WTC11 (cell line): Measurements from ENCODE around the gene CACNG4. TPM values are rescaled to one million over a fixed set of nuclear protein-coding genes. Genes with fewer than 3 reads are reported as not detected.

Source experiments
- ATAC-seq: fragments of 200-7000 bp; cut with Tn5 transposase; 2 replicates; pipeline ENCODE4 v1.10.0; 2021; ENCODE audit warnings: mild to moderate bottlenecking, moderate library complexity
- CTCF ChIA-PET: fragments of 300-600 bp; sonication (Branson Sonifier 250); formaldehyde crosslinking; loops from one replicate; lab custom pipeline; 2021; ENCODE audit warnings: antibody characterized with exemption; lab: Charles Lee
- POLR2A ChIA-PET: fragments of 350-600 bp; sonication (Branson Sonifier 250); formaldehyde crosslinking; loops from one replicate; lab custom pipeline; 2021; ENCODE audit warnings: antibody characterized with exemption; lab: Charles Lee
- DNase-seq: peaks from one replicate; pipeline ENCODE4 v3.0.0; 2021; ENCODE audit warnings: low spot score
- H3K27ac Mint-ChIP-seq: 2 replicates; pipeline ENCODE4 v1.8.0; 2021; ENCODE audit warnings: mixed read lengths
- H3K27me3 Mint-ChIP-seq: 2 replicates; pipeline ENCODE4 v1.8.0; 2021; ENCODE audit warnings: low read depth, mild to moderate bottlenecking, moderate library complexity, mixed read lengths
- H3K36me3 Mint-ChIP-seq: 2 replicates; pipeline ENCODE4 v1.8.0; 2021; ENCODE audit warnings: mixed read lengths
- H3K4me1 Mint-ChIP-seq: 2 replicates; pipeline ENCODE4 v1.8.0; 2022; ENCODE audit warnings: mixed read lengths
- H3K4me3 Mint-ChIP-seq: 2 replicates; pipeline ENCODE4 v1.8.0; 2021; ENCODE audit warnings: mild to moderate bottlenecking, moderate library complexity, mixed read lengths
- H3K9me3 Mint-ChIP-seq: 2 replicates; pipeline ENCODE4 v1.8.0; 2021; ENCODE audit warnings: mixed read lengths
- ARID4B ChIP-seq: sonication (generic); formaldehyde crosslinking; IDR thresholded peaks from 2 replicates; pipeline ENCODE4 v1.8.0; 2023; ENCODE audit warnings: missing genetic modification reagents, mild to moderate bottlenecking, borderline replicate concordance
- ATF2 ChIP-seq: sonication (generic); formaldehyde crosslinking; IDR thresholded peaks from 2 replicates; pipeline ENCODE4 v1.8.1; 2022; ENCODE audit warnings: low read depth, missing genetic modification reagents, borderline replicate concordance
- ATF3 ChIP-seq: sonication (generic); formaldehyde crosslinking; conservative IDR thresholded peaks from 2 replicates; pipeline ENCODE4 v1.8.1; 2022; ENCODE audit warnings: mild to moderate bottlenecking, missing genetic modification reagents
- CDX4 ChIP-seq: fragments of 250-450 bp; sonication (Bioruptor Pico); IDR thresholded peaks from 2 replicates; pipeline ENCODE4 v1.9.0; 2021; ENCODE audit warnings: moderate library complexity, mild to moderate bottlenecking, inconsistent platforms, borderline replicate concordance
- E2F5 ChIP-seq: sonication (generic); formaldehyde crosslinking; IDR thresholded peaks from 2 replicates; pipeline ENCODE4 v1.8.1; 2022; ENCODE audit warnings: mild to moderate bottlenecking, moderate library complexity, missing genetic modification reagents
- ETV6 ChIP-seq: sonication (generic); formaldehyde crosslinking; IDR thresholded peaks from 2 replicates; pipeline ENCODE4 v1.8.1; 2022; ENCODE audit warnings: mild to moderate bottlenecking, missing genetic modification reagents
- FOXP1 ChIP-seq: sonication (generic); formaldehyde crosslinking; IDR thresholded peaks from 2 replicates; pipeline ENCODE4 v1.8.0; 2022; ENCODE audit warnings: missing genetic modification reagents, mild to moderate bottlenecking, moderate library complexity, borderline replicate concordance
- JAZF1 ChIP-seq: fragments of 250-450 bp; sonication (Bioruptor Pico); IDR thresholded peaks from 2 replicates; pipeline ENCODE4 v1.9.0; 2021; ENCODE audit warnings: moderate library complexity, mild to moderate bottlenecking, inconsistent platforms
- JUN ChIP-seq: sonication (generic); formaldehyde crosslinking; IDR thresholded peaks from 2 replicates; pipeline ENCODE4 v1.8.0; 2023; ENCODE audit warnings: mild to moderate bottlenecking, missing genetic modification reagents
- KAT7 ChIP-seq: sonication (generic); formaldehyde crosslinking; IDR thresholded peaks from 2 replicates; pipeline ENCODE4 v1.8.1; 2023; ENCODE audit warnings: missing genetic modification reagents, mild to moderate bottlenecking, borderline replicate concordance
- NR3C1 ChIP-seq: sonication (generic); formaldehyde crosslinking; conservative IDR thresholded peaks from 2 replicates; pipeline ENCODE4 v1.8.1; 2023; ENCODE audit warnings: low read depth, mild to moderate bottlenecking, missing genetic modification reagents
- OVOL2 ChIP-seq: fragments of 250-450 bp; sonication (Bioruptor Pico); IDR thresholded peaks from 2 replicates; pipeline ENCODE4 v1.9.0; 2021; ENCODE audit warnings: mild to moderate bottlenecking, borderline replicate concordance
- SMAD3 ChIP-seq: sonication (generic); formaldehyde crosslinking; IDR thresholded peaks from 2 replicates; pipeline ENCODE4 v1.8.0; 2022; ENCODE audit warnings: missing genetic modification reagents, mild to moderate bottlenecking, borderline replicate concordance
- SMAD4 ChIP-seq: sonication (generic); formaldehyde crosslinking; IDR thresholded peaks from 2 replicates; pipeline ENCODE4 v1.8.0; 2022; ENCODE audit warnings: mild to moderate bottlenecking, missing genetic modification reagents
- TEAD1 ChIP-seq: sonication (generic); formaldehyde crosslinking; IDR thresholded peaks from 2 replicates; pipeline ENCODE4 v1.8.0; 2022; ENCODE audit warnings: mild to moderate bottlenecking, missing genetic modification reagents
- ZBTB43 ChIP-seq: sonication (generic); formaldehyde crosslinking; IDR thresholded peaks from 2 replicates; pipeline ENCODE4 v1.8.1; 2023; ENCODE audit warnings: mild to moderate bottlenecking, missing genetic modification reagents
- ZNF232 ChIP-seq: sonication (generic); formaldehyde crosslinking; IDR thresholded peaks from 2 replicates; pipeline ENCODE4 v1.8.0; 2022; ENCODE audit warnings: mild to moderate bottlenecking, missing genetic modification reagents
- ZNF396 ChIP-seq: fragments of 250-450 bp; sonication (Bioruptor Pico); IDR thresholded peaks from 2 replicates; pipeline ENCODE4 v1.8.0; 2021; ENCODE audit warnings: mild to moderate bottlenecking, moderate library complexity, borderline replicate concordance
- ZNF416 ChIP-seq: fragments of 250-450 bp; sonication (Bioruptor Pico); IDR thresholded peaks from 2 replicates; pipeline ENCODE4 v1.9.0; 2021; ENCODE audit warnings: mild to moderate bottlenecking, inconsistent platforms
- total RNA-seq: library from RNA; stranded (reverse); gene quantifications from 3 replicates; pipeline ENCODE4 v1.2.3, GENCODE V29; 2021

Gene CACNG4
- total RNA-seq, 1 experiment from 2014 or later = 3.4 TPM

- Mint-ChIP-seq H3K9me3 (peaks cover 11% of the 10 kb centered on the region), H3K27ac (no peak overlapping the region), H3K4me3 (no peak overlapping the region), H3K27me3 (peaks cover 2% of the 10 kb centered on the region; the same call in 1 of the 2 replicates), H3K36me3 (no peaks in the 10 kb centered on the region), H3K4me1 (peaks cover 5% of the 10 kb centered on the region; the same call in 1 of the 2 replicates)
- ChIA-PET POLR2A (no interaction called here), CTCF (no interaction called here)
- ATAC-seq (no peak), DNase-seq (no peak)
- TF ChIP-seq ARID4B (CRISPR knock-in tag) = no peak
These were observed 38.6 kb upstream of the CACNG4 start for GRCh38 chr17:66925811-66926500.

GRCh38 chr17:66928949-66929348 lies 35.6 kb upstream of the CACNG4 start:
- no peak for ATAC-seq
- CTCF ChIA-PET = no interaction called here

GRCh38 chr17:66929591-66929990 lies 34.9 kb upstream of the CACNG4 start:
- Mint-ChIP-seq H3K36me3 (peaks cover under 1% of the 10 kb centered on the region; the same call in 1 of the 2 replicates), H3K27ac (no peak overlapping the region), H3K9me3 (peaks cover 9% of the 10 kb centered on the region), H3K4me3 (no peak overlapping the region), H3K27me3 (no peaks in the 10 kb centered on the region; the same call in 1 of the 2 replicates), H3K4me1 (no peaks in the 10 kb centered on the region)
- no peak for DNase-seq
- ChIA-PET POLR2A (no interaction called here), CTCF (interaction anchor here (0.7 to 0.9 kb wide), 2 partner anchors 22 to 87 kb away, joined by 3 to 4 read pairs; no protein-coding TSS in a partner anchor)
- ATAC-seq = no peak
- TF ChIP-seq ZBTB43 (CRISPR knock-in tag) (no peak), ATF3 (CRISPR knock-in tag) (no peak), ZNF232 (CRISPR knock-in tag) (no peak), JAZF1 (CRISPR knock-in tag) (no peak), FOXP1 (CRISPR knock-in tag) (no peak), E2F5 (CRISPR knock-in tag) (no peak), OVOL2 (CRISPR knock-in tag) (no peak), CDX4 (CRISPR knock-in tag) (no peak), ETV6 (CRISPR knock-in tag) (no peak)

More at GRCh38 chr17:66928949-66929348, 35.6 kb upstream of the CACNG4 start:
- POLR2A ChIA-PET = no interaction called here
- peaks cover 5% of the 10 kb centered on the region for H3K9me3 Mint-ChIP-seq
- no peak for TF ChIP-seq NR3C1 (CRISPR knock-in tag)
- no peak for TF ChIP-seq ZBTB43 (CRISPR knock-in tag)
- no peak for TF ChIP-seq ATF2 (CRISPR knock-in tag)
- no peak for TF ChIP-seq SMAD4
- TF ChIP-seq ZNF396 (CRISPR knock-in tag) = no peak
- TF ChIP-seq KAT7 (CRISPR knock-in tag) = no peak
- no peak for TF ChIP-seq SMAD3 (CRISPR knock-in tag)
- TF ChIP-seq ZNF416 (CRISPR knock-in tag) = no peak
- no peak for TF ChIP-seq TEAD1
- no peak for TF ChIP-seq ZNF232 (CRISPR knock-in tag)
- no peak for TF ChIP-seq JUN
- no peak overlapping the region for H3K27ac Mint-ChIP-seq
- H3K4me3 Mint-ChIP-seq = no peak overlapping the region
- no peaks in the 10 kb centered on the region; the same call in 1 of the 2 replicates for H3K27me3 Mint-ChIP-seq
- 0 out of 2 replicates have a peak, but pooled peaks cover 2% of the 10 kb centered on the region for H3K4me1 Mint-ChIP-seq
- no peaks in the 10 kb centered on the region for H3K36me3 Mint-ChIP-seq
- DNase-seq = no peak
